Measurements from ENCODE around the gene PAXIP1.
"Not testable (repeated sequence)": the region's sequence is repeated elsewhere in the genome, so short reads cannot be mapped to it uniquely, and the experiment has no call there.

The PAXIP1 gene

GRCh38 chr7:154934353-154934952 lies 68.5 kb downstream of the PAXIP1 start:
- DNase-seq, result not testable (repeated sequence)

DNA sequence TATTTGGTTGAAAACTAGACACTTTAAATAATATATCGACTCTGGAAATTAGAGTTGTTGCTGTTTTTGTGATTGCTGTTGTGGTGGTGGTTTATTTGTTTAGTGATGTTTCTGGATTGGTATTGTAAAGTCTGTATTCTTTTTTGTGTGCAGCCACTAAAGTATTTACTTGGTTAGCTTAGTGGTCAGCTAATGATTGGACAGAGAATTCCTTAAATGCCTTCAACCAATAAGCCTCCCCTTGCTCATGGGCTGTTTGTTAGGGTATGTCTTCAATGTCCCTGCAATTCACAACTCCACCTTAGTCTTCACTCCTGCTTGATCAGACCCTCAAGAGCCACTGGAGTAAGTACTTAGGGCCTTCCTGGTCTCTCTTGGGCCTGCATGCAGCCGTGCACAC lies 71.0 kb downstream of the PAXIP1 start:
- DNase-seq, result no peak

DNA sequence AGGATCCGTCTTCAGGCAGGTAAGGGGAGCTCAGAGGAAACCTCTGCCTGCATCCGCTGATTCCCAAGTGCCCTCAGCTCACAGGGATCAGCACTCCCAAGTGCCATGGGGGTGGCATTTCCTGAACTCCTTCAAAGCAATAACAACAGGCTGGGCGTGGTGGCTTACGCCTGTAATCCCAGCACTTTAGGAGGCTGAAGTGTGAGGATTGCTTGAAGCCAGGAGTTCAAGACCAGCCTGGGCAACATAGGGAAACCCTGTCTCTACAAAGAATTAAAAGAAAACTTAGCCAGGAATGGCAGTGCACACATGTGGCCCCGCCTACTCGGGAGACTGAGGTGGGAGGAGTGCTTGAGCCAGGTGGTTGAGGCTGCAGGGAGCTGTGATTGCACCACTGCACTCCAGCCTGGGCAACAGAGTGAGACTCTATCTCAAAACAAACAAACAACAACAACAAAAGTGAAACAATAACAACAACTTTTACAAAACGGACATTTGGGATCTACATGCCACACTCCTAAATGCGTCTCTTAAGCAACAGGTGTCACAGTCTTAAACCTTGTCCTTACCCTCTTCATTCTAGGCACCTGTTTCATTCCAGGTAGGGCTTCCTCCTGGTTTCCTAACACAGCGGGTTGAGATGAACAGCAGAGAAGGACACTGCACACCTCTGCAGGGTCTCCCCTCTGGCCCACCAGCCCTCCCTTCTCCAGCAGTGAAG lies 73.8 kb downstream of the PAXIP1 start:
- DNase-seq, result no peak

GRCh38 chr7:154928136-154929005 lies 74.6 kb downstream of the PAXIP1 start:
- peak; percentile 59 for DNase-seq

DNA sequence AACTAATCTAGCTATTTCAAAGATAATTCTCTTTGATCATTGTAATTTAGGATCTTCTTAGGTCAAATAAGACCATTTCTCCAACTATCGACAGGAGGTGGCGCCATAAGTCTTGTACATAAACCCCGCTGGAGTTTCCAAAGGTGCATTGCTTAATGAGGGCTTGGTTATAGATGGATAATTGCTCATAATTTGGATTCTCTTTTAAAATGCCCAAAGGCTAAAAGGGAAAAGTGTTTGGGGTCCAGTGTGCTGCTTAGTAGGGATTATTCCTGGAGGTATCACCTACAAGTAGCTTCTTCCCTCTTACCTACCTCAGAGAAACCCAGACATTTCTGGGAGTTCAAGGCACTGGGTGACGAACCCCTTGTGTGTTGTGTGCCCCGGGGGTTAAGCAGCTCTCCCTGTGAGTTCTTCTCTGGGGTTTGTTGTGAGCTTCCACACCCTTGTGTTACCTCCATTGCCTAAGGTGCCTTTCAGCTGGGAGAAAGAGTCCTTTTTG lies 75.2 kb downstream of the PAXIP1 start:
- DNase-seq, result peak; percentile 67

GRCh38 chr7:154922472-154922871 lies 80.5 kb downstream of the PAXIP1 start:
- not testable (repeated sequence) for DNase-seq

DNA sequence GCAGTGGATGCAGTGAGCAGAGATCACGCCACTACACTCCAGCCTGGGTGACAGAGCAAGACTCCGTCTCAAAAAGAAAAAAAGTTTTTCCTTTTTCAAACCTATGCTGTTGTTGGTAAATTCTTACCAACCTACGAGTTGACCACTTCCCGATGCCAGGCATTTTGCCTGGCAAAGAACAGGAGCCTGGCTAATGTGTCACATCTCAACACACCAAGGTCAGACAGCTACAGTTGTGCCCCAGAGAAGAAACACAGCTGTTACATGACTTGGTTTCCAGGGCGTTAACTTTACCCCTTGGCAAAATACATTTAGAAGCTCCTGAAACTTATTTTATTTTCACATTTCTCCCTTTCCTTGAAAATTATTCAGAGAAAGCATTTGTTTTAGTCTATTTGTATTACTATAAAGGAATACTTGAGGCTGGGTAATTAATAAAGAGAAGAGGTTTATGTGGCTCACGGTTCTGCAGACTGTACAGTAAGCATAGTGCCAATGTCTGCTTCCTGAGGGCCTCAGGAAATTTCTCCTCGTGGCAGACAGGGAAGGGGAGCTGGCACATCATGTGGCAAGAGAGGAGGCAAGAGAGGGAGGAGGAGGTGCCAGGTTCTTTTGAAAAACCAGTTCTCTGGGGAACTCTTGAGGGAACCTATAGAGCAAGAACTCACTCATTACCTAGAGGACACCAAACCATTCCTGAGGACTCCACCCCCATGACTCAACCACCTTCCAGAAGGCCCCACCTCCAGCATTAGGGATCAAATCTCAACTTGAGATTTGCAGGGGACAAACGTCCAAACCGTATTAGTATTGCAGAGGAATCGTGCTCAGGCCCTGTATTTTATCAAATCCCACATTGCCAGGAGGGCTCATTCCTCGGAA lies 83.3 kb downstream of the PAXIP1 start:
- no peak for DNase-seq

DNA sequence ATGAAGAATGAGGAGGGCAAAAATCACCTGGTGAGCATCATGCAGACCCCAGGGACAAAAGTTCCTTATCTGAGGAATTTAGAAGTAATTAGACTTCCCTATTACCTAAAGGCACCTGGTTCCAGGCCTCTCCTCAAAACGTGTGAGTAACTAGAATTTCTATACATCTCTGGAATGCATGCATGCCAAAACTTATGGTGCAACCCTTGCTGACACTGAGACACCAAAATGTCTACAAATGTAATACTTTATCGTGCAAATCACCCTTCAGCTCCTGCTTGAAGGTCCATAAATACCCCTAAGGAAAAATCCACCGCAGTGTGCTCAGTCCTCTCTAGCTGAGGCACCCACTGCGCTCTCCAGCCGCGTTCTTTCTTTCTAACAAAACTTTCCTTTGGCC lies 84.2 kb downstream of the PAXIP1 start:
- DNase-seq, result no peak

DNA sequence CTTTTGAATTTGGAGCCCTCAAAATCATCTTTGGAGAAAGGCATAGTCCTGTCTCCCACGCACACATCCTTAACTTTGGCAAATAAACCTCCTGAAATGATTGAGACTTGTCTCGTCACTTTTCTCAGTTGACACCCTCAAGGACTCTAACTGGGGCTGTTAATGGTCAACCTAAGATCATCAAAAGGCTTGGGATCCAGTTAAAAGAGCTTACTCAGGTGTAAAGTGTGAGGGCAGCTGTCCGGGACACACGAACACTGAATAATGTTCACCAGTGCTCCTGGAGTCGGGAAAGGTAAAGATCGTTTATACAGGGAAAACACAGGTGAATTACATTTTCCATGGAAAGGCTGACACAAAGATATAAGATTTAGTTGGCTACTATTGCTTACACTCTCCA lies 84.7 kb downstream of the PAXIP1 start:
- no peak for DNase-seq

- DNase-seq, result no peak
Observed at GRCh38 chr7:154917808-154918160, 85.1 kb downstream of the PAXIP1 start.

DNA sequence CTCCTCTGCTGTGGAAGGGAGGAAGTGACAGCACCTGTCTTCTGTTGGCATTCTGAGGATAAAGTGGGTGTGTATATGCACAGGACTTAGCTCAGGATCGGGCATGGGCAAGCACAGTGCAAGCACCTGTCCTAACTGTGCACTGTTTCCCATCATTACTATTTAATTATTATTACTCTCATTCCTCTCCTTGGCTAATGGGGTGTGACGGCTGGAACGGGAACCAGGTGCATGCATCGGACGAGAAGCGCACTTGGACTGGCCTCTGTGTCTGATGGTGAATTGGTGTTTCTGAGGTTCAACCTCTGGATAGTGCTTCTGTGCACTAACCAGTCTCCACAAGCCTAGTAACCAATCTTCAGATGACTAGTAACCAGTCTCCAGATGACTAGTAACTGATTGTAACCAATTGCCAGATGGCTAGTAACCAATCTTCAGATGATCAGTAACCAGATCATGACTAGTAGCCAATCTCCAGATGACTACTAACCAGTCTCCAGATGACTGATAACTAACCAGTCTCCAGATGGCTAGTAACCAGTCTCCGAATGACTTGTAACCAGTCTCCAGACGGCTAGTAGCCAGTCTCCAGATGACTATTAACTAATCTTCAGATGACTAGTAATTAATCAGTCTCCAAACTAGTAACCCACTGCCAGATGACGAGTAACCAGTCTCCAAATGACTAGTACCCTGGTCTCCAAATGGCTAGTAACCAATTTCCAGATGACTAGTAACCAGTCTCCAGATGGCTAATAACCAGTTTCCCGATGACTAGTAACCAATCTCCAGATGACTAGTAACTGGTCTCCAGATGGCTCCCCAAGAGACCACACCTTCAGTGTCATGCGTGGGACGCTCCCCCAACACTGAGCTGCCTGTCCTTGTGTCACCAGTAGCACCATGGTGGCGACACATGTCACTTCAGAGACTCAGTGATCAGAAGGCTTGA lies 85.8 kb downstream of the PAXIP1 start:
- no peak for DNase-seq

DNA sequence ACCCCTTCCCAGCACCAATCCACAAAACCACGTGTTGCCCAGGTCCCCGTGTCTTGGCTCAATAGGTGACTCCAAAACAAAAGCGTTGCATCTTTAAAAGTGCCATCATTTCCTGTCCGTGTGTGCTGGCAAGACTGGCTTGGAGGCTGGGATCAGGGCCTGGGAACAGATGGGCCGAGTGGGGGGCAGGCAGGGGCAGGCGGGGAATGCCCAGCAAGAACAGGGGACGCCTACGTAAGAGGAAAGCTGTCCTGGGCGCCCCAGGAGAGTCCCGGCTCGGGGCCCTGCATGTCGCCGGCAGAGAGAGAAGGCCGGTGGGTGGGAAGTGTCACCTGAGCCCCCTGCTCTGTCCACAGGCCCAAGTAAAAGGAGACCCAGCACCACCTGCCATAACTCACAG lies 86.5 kb downstream of the PAXIP1 start:
- DNase-seq, result no peak

DNA sequence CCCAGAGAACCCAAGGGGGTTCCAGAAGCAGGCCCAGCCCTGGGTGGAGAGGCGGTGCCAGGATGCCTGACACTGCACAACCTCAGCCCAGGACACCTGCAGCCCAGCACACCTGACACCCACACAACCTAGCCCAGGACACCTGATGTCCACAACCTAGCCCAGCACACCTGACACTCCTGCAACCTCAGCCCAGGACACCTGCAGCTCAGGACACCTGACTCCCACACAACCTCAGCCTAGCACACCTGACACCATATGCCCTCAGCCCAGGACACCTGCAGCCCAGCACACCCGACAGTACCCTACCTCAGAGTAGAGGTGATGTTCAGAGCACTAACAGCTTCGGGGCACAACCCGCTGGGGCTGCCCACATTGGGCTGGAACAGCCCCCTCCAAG lies 87.3 kb downstream of the PAXIP1 start:
- DNase-seq, result no peak

GRCh38 chr7:154914996-154915380 lies 87.9 kb downstream of the PAXIP1 start:
- DNase-seq, result no peak

- DNase-seq, result no peak
Observed at GRCh38 chr7:154914308-154914995, 88.5 kb downstream of the PAXIP1 start.

GRCh38 chr7:154913638-154914307 lies 89.2 kb downstream of the PAXIP1 start:
- DNase-seq, result peak; percentile 84

GRCh38 chr7:154912871-154913637 lies 89.9 kb downstream of the PAXIP1 start:
- peak; percentile 53 for DNase-seq

DNA sequence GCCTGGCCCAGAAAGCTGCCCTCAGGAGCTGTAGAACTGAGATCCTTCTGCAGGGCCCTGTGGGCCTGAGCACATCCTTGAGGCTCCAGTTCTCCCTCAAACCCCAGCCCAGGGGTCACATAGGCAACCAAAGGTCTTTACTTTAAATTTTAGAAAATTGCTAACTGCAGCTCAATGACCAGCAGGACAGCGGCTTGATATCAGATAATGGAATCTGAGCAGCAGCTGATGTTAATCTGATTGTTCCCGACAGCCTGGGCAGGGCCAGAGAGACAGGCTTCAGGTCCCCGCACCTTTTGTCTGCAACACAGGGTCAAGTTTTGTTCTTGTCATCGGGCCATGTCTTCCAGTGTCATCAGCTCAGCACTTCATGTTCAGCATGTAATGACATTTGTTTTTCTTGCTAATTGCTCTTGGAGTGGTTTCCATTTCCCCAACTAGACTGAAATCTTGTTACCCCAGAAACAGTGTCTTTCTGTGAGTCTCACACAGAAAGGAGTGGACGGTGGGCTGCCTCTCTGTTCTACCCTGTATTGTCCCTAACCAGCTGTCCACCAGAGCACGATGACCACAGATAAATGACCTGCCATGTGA lies 91.0 kb downstream of the PAXIP1 start:
- no peak for DNase-seq

- DNase-seq, result no peak
Observed at GRCh38 chr7:154911411-154911810, 91.5 kb downstream of the PAXIP1 start.

Measured in left hindlimb (tissue), 1 donor.